Peyer's patch (tissue), 4 donors: Measurements from ENCODE around the gene GCAT. TPM values are rescaled to one million over a fixed set of nuclear protein-coding genes. Genes with fewer than 3 reads are reported as not detected.

Experiments used
- DNase-seq, 3 donors: peaks; one replicate each; pipeline ENCODE4 v3.0.0-alpha.2; 2017 to 2019
- H3K27ac ChIP-seq, 4 donors: fragments of 200-600 bp; sonication (generic); one replicate each; pipeline ENCODE4 v1.5.1; 2016 to 2019
- H3K27me3 ChIP-seq, 2 donors: fragments of 200-600 bp; sonication (generic); one replicate each; pipeline ENCODE4 v1.5.1; 2019
- H3K36me3 ChIP-seq, 3 donors: fragments of 200-600 bp; sonication (generic); one replicate each; pipeline ENCODE4 v1.5.1; 2016 to 2019
- H3K4me1 ChIP-seq, 4 donors: fragments of 200-600 bp; sonication (generic); one replicate each; pipeline ENCODE4 v1.5.1; 2016 to 2019
- H3K4me3 ChIP-seq, 4 donors: fragments of 200-600 bp; sonication (generic); 1 replicate in 3 of 4; 2 replicates in 1 of 4; pipeline ENCODE4 v1.5.1; 2016 to 2019; ENCODE audit warnings: mild to moderate bottlenecking in 1 of 4
- H3K9me3 ChIP-seq, 4 donors: fragments of 200-600 bp; sonication (generic); one replicate each; pipeline ENCODE4 v1.5.1; 2016 to 2019; ENCODE audit warnings: mild to moderate bottlenecking in 1 of 4
- POLR2A ChIP-seq, 2 donors: fragments of 450-650 bp; IDR thresholded peaks; one replicate each; pipeline ENCODE4 v1.5.1; 2017; ENCODE audit warnings: antibody characterized with exemption in 2 of 2, mild to moderate bottlenecking in 2 of 2, moderate library complexity in 2 of 2
- total RNA-seq, 4 donors: library from RNA; depleted of rRNA; stranded (reverse); fragments of >200 nt; gene quantifications; one replicate each; pipeline ENCODE4 v1.1.0, GENCODE V29; 2016
- TF ChIP-seq, protein P1 (sequence below), 6 experiments: fragments of 450-650 bp in 4 of 6; fragments of 200-600 bp in 2 of 6; sonication (generic) in 1 of 6; IDR thresholded peaks; one replicate each; pipeline ENCODE4 v1.5.1; 2017 to 2019; ENCODE audit warnings: antibody characterized with exemption in 6 of 6, mild to moderate bottlenecking in 3 of 6, moderate library complexity in 1 of 6

GCAT gene
- total RNA-seq, 4 donors from 2014 or later: 3.8 to 9.3 (median 8.9) TPM

- Histone ChIP-seq H3K27me3 (no peaks in the 10 kb centered on the region), H3K4me3 (no peak overlapping the region), H3K9me3 (no peaks in the 10 kb centered on the region), H3K4me1 (peaks cover 0 to 11% (median 5%) of the 10 kb centered on the region in 4 donors), H3K36me3 (peaks cover 0 to 36% (median 0%) of the 10 kb centered on the region in 3 donors), H3K27ac (peak overlapping the region in 1 of 4 donors; percentile 34)
- no peak for DNase-seq
- no peak for TF ChIP-seq POLR2A (IDR thresholded peaks at IDR 0.05)
- TF ChIP-seq, protein P1, sequence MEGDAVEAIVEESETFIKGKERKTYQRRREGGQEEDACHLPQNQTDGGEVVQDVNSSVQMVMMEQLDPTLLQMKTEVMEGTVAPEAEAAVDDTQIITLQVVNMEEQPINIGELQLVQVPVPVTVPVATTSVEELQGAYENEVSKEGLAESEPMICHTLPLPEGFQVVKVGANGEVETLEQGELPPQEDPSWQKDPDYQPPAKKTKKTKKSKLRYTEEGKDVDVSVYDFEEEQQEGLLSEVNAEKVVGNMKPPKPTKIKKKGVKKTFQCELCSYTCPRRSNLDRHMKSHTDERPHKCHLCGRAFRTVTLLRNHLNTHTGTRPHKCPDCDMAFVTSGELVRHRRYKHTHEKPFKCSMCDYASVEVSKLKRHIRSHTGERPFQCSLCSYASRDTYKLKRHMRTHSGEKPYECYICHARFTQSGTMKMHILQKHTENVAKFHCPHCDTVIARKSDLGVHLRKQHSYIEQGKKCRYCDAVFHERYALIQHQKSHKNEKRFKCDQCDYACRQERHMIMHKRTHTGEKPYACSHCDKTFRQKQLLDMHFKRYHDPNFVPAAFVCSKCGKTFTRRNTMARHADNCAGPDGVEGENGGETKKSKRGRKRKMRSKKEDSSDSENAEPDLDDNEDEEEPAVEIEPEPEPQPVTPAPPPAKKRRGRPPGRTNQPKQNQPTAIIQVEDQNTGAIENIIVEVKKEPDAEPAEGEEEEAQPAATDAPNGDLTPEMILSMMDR (IDR thresholded peaks at IDR 0.05): no peak
These were observed 31.7 kb upstream of the GCAT start for GRCh38 chr22:37775785-37776638.

DNA sequence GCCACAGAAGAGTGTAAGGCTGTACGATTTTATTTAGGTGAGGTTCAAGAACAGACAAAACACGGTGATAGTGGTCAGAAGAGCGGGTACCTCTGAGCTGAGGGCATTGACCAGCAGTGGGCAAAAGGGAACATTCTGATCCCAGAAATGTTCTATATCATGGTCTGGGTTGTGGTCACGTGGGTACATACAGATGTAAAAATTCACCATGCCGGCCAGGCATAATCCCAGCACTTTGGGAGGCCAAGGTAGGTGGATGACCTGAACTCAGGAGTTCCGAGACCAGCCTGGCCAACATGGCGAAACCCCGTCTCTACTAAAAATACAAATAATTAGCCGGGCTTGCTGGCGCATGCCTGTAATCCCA, 31.1 kb upstream of the GCAT start:
- DNase-seq: no peak
- peak overlapping the region in 2 of 4 donors; percentile 1 to 34 for H3K27ac ChIP-seq
- TF ChIP-seq, protein P1 (IDR thresholded peaks at IDR 0.05): no peak
- no peak for TF ChIP-seq POLR2A (IDR thresholded peaks at IDR 0.05)
- peaks cover 0 to 11% (median 5%) of the 10 kb centered on the region in 4 donors for H3K4me1 ChIP-seq
- H3K9me3 ChIP-seq: no peaks in the 10 kb centered on the region
- H3K36me3 ChIP-seq: peaks cover 0 to 30% (median 0%) of the 10 kb centered on the region in 3 donors
- no peaks in the 10 kb centered on the region for H3K27me3 ChIP-seq
- no peak overlapping the region for H3K4me3 ChIP-seq

DNA sequence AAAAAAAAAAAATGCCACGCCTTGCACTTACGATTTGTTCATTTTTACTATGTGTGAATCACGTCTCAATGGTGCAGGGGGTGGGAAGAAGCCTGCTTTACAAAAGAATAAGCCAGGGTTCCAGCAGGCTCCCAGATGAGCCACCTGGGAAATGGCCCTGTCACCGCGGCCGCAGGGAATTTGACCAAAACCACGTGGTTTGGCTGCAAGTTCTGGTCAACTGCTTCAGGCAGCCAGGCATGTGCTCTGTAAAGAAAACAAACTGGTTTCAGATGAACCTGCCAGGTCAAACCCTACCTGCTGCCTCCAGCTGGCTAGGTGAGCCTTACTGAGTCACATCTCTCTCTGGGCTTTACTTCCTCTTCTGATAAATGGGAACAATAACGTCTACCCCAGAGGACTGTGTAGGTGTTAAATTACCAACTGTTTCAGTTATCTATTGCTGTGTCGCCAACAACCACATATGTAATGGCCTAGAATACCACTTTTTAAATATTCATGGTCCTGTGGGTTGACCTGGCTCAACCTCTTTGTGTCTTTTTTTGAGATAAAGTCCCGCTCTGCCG, 30.5 kb upstream of the GCAT start:
- H3K9me3 ChIP-seq: no peaks in the 10 kb centered on the region
- no peak for TF ChIP-seq POLR2A (IDR thresholded peaks at IDR 0.05)
- TF ChIP-seq, protein P1 (IDR thresholded peaks at IDR 0.05): no peak
- peaks cover 0 to 24% (median 0%) of the 10 kb centered on the region in 3 donors for H3K36me3 ChIP-seq
- H3K4me1 ChIP-seq: peaks cover 0 to 11% (median 5%) of the 10 kb centered on the region in 4 donors
- no peaks in the 10 kb centered on the region for H3K27me3 ChIP-seq
- no peak overlapping the region for H3K4me3 ChIP-seq
- peak in 2 of 3 donors; percentile 18 to 72 for DNase-seq
- peak overlapping the region in 2 of 4 donors; percentile 1 to 57 for H3K27ac ChIP-seq

GRCh38 chr22:37778370-37779009, 29.2 kb upstream of the GCAT start:
- no peak overlapping the region for H3K4me3 ChIP-seq
- H3K9me3 ChIP-seq: no peaks in the 10 kb centered on the region
- no peak overlapping the region for H3K27ac ChIP-seq
- H3K4me1 ChIP-seq: peaks cover 0 to 11% (median 5%) of the 10 kb centered on the region in 4 donors
- H3K36me3 ChIP-seq: peaks cover 0 to 13% (median 0%) of the 10 kb centered on the region in 3 donors
- no peak for TF ChIP-seq POLR2A (IDR thresholded peaks at IDR 0.05)
- TF ChIP-seq, protein P1 (IDR thresholded peaks at IDR 0.05): no peak
- no peak for DNase-seq
- no peaks in the 10 kb centered on the region for H3K27me3 ChIP-seq

- Histone ChIP-seq H3K36me3 (no peaks in the 10 kb centered on the region), H3K4me1 (peaks cover 0 to 24% (median 8%) of the 10 kb centered on the region in 4 donors), H3K27me3 (no peaks in the 10 kb centered on the region), H3K27ac (no peak overlapping the region), H3K9me3 (no peaks in the 10 kb centered on the region), H3K4me3 (no peak overlapping the region)
- no peak for DNase-seq
- TF ChIP-seq POLR2A (IDR thresholded peaks at IDR 0.05): no peak
- TF ChIP-seq, protein P1 (IDR thresholded peaks at IDR 0.05): peak in 1 of 6 experiments; percentile 4
These were observed 26.2 kb upstream of the GCAT start for GRCh38 chr22:37781434-37782059.
